Measurements from ENCODE around the gene MAP3K13.

DNA sequence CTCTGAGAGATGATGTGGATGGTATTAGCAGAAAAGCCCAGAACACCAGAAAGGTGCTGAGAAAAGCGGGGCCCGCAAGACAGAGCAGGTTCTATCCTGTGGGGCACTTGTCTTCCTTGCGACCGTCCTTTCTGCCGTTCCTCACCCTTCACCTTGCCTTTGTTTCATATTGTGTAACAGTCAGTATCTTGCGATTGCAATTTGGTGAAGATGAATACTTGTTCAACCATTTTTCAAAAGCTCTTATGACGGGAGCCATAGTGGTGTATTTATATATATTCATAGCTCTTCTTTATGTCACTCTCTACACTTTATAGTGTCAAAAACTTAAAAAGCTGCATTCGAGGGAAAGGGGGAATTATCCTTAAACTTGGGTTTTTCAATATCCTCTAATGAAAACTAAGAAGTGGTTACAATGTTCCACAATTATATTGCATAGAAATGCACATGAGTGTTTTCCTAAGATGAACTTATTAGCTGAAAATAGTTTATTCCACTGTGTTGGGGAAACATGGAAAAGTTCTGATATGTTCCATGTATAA is 797 bp downstream of the MAP3K13 start:
- TF ChIP-seq CTCF (IDR thresholded peaks at IDR 0.05) (no peak), POLR2A (IDR thresholded peaks at IDR 0.05) (no peak)
